HepG2 (cell line): ENCODE measurements around the gene COL5A2. TPM values are rescaled to one million over a fixed set of nuclear protein-coding genes. Genes with fewer than 3 reads are reported as not detected.

Experiments used
- ATAC-seq: fragments of 200-7000 bp; cut with Tn5 transposase; 3 replicates; pipeline ENCODE4 v1.9.1; 2020; ENCODE audit warnings: mild to moderate bottlenecking, moderate library complexity
- BruUV-seq: library from RNA; stranded (reverse); fragments of 400-500 nt; replicated peaks from 2 replicates; lab custom pipeline; 2021; lab: Mats Ljungman, UMichigan
- CTCF ChIA-PET: fragments of 300-600 bp; formaldehyde crosslinking; extraction: SDS; loops from one replicate; lab custom pipeline; 2021; ENCODE audit warnings: low total read pairs, inconsistent platforms, low intra/inter-chr PET ratio; lab: Yijun Ruan, JAX
- POLR2A ChIA-PET: fragments of 350-600 bp; sonication (Branson Sonifier 250); formaldehyde crosslinking; loops from one replicate; lab custom pipeline; 2020; ENCODE audit warnings: antibody characterized with exemption, inconsistent platforms; lab: Yijun Ruan, JAX
- DNase-seq: peaks from one replicate; pipeline ENCODE4 v3.0.0-alpha.2; 2015; ENCODE audit warnings: low spot score
- FAIRE-seq: peaks from 3 replicates; lab custom pipeline; 2011; peaks lifted over from hg19 to GRCh38; lab: Jason Lieb, UNC
- H2AFZ ChIP-seq: one replicate; pipeline ENCODE4 v1.6.1; 2011; ENCODE audit warnings: low read length, inconsistent platforms
- H3K27ac ChIP-seq: fragments of 300-600 bp; 3 replicates; pipeline ENCODE4 v1.8.0; 2011; ENCODE audit warnings: mixed run types, mild to moderate bottlenecking, mixed read lengths, low read length, inconsistent platforms; ENCODE audit not compliant: insufficient read depth; ENCODE audit errors: extremely low read length
- H3K27me3 ChIP-seq, 2 experiments: fragments of 200-600 bp in 1 of 2; 2 replicates in 1 of 2; 3 replicates in 1 of 2; pipeline versions ENCODE4 v1.6.0 to v1.8.0; 2011; ENCODE audit warnings: low read length in 2 of 2, mild to moderate bottlenecking in 2 of 2, moderate library complexity in 2 of 2, inconsistent platforms in 1 of 2; ENCODE audit not compliant: insufficient read depth in 2 of 2, control insufficient read depth in 1 of 2
- H3K36me3 ChIP-seq, 2 experiments: fragments of 200-600 bp in 1 of 2; replicated peaks in 1 of 2; 2 replicates in 1 of 2; 3 replicates in 1 of 2; pipeline versions ENCODE4 v1.5.1 to v1.8.0; 2011; ENCODE audit warnings: low read length in 2 of 2, inconsistent platforms in 1 of 2; ENCODE audit not compliant: insufficient read depth in 2 of 2, control insufficient read depth in 1 of 2
- H3K4me1 ChIP-seq: 2 replicates; pipeline ENCODE4 v1.5.1; 2012; ENCODE audit warnings: low read length, inconsistent platforms; ENCODE audit not compliant: insufficient read depth
- H3K4me2 ChIP-seq: 2 replicates; pipeline ENCODE4 v1.6.0; 2011; ENCODE audit warnings: low read depth, low read length, inconsistent platforms
- H3K4me3 ChIP-seq, 3 experiments: fragments of 200-600 bp in 1 of 3; sonication (generic), shearing (Covaris generic) in 1 of 3; replicated peaks in 1 of 3; 2 replicates each; pipeline ENCODE4 v1.5.1; 2011 to 2016; ENCODE audit warnings: low read length in 3 of 3, inconsistent platforms in 2 of 3, low read depth in 2 of 3, mild to moderate bottlenecking in 2 of 3, control low read depth in 1 of 3, mixed read lengths in 1 of 3; ENCODE audit not compliant: insufficient read depth in 1 of 3
- H3K79me2 ChIP-seq: one replicate; pipeline ENCODE4 v1.6.1; 2011; ENCODE audit warnings: low read length, inconsistent platforms; ENCODE audit not compliant: insufficient read depth
- H3K9ac ChIP-seq: 2 replicates; pipeline ENCODE4 v1.6.0; 2011; ENCODE audit warnings: mild to moderate bottlenecking, low read depth, low read length, inconsistent platforms; ENCODE audit not compliant: insufficient read depth
- H3K9me3 ChIP-seq: 2 replicates; pipeline ENCODE4 v1.5.1; 2012; ENCODE audit warnings: mild to moderate bottlenecking, low read length
- H4K20me1 ChIP-seq: 2 replicates; pipeline ENCODE4 v1.6.0; 2011; ENCODE audit warnings: inconsistent platforms, mild to moderate bottlenecking, low read length, moderate library complexity; ENCODE audit not compliant: insufficient read depth
- GATAD2A ChIP-seq: IDR thresholded peaks from 2 replicates; pipeline ENCODE4 v1.6.1; 2016
- MAFG ChIP-seq: sonication (generic); formaldehyde crosslinking; IDR thresholded peaks from 2 replicates; pipeline ENCODE4 v1.5.1; 2020; ENCODE audit warnings: mild to moderate bottlenecking, missing genetic modification reagents
- ZFP36L2 ChIP-seq: sonication (generic); formaldehyde crosslinking; IDR thresholded peaks from 2 replicates; pipeline ENCODE4 v1.4.0; 2020; ENCODE audit warnings: missing genetic modification reagents
- ZFP90 ChIP-seq: sonication (generic); formaldehyde crosslinking; IDR thresholded peaks from 2 replicates; pipeline ENCODE4 v1.8.0; 2022; ENCODE audit warnings: missing genetic modification reagents, mild to moderate bottlenecking, inconsistent platforms, borderline replicate concordance
- ZNF292 ChIP-seq: sonication (generic); formaldehyde crosslinking; IDR thresholded peaks from 2 replicates; pipeline ENCODE4 v1.8.1; 2022; ENCODE audit warnings: mild to moderate bottlenecking, low read depth, missing genetic modification reagents, borderline replicate concordance
- ZNF441 ChIP-seq: sonication (generic); formaldehyde crosslinking; IDR thresholded peaks from 2 replicates; pipeline ENCODE4 v1.7.0; 2021; ENCODE audit warnings: missing genetic modification reagents, borderline replicate concordance
- ZNF878 ChIP-seq: sonication (generic); formaldehyde crosslinking; IDR thresholded peaks from 2 replicates; pipeline ENCODE4 v1.8.1; 2023; ENCODE audit warnings: mild to moderate bottlenecking, missing genetic modification reagents, moderate library complexity
- WGBS: methylation state at CpG from one replicate; pipeline ENCODE4 v1.1.6; 2017; ENCODE audit warnings: low lambda C conversion rate; 5-methylcytosine and 5-hydroxymethylcytosine counted together
- in situ Hi-C: cut with HindIII; loops from 2 replicates; pipeline ENCODE4 v1.10.0; 2017; ENCODE audit warnings: low pct_unique_long_range_greater_than_20kb; ENCODE audit not compliant: extremely low pct_ligation_motif_present
- intact Hi-C: fragments of 100-400 bp; cut with micrococcal nuclease; formaldehyde crosslinking; loops from one replicate; pipeline ENCODE4 v1.10.0; 2022; ENCODE audit not compliant: unreplicated experiment
- polyA plus RNA-seq, 8 experiments: library from polyadenylated mRNA; depleted of rRNA in 3 of 8; stranded (reverse) in 7 of 8; unstranded in 1 of 8; fragments of >200 nt; fragmentation: Illumina TruSeq in 4 of 8; extraction: Trizol in 4 of 8; gene quantifications; 2 replicates each; pipeline versions ENCODE4 v1.2.1 to v1.2.3, GENCODE V29; 2011 to 2016; ENCODE audit warnings: low read depth in 4 of 8, missing spikeins in 1 of 8, mixed read lengths in 1 of 8; ENCODE audit not compliant: insufficient read depth in 1 of 8
- total RNA-seq, 5 experiments: library from RNA; depleted of rRNA; stranded (reverse); fragments of >200 nt; fragmentation: Illumina TruSeq; extraction: Trizol; gene quantifications; 2 replicates each; pipeline ENCODE4 v1.2.3, GENCODE V29; 2016; ENCODE audit warnings: low read depth in 1 of 5
- TF ChIP-seq, protein P1 (sequence below): sonication (generic); formaldehyde crosslinking; IDR thresholded peaks from 2 replicates; pipeline ENCODE4 v1.4.0; 2020; ENCODE audit warnings: missing genetic modification reagents, borderline replicate concordance
- TF ChIP-seq, protein P2 (sequence below): sonication (generic); formaldehyde crosslinking; IDR thresholded peaks from 2 replicates; pipeline ENCODE4 v1.4.0; 2020; ENCODE audit warnings: missing genetic modification reagents

The COL5A2 gene
- total and polyA plus RNA-seq, 2 of the 13 experiments (the other 11 are each of a cell fraction or from before 2014, with no cell fraction given): 0.83 to 1.5 TPM

DNA sequence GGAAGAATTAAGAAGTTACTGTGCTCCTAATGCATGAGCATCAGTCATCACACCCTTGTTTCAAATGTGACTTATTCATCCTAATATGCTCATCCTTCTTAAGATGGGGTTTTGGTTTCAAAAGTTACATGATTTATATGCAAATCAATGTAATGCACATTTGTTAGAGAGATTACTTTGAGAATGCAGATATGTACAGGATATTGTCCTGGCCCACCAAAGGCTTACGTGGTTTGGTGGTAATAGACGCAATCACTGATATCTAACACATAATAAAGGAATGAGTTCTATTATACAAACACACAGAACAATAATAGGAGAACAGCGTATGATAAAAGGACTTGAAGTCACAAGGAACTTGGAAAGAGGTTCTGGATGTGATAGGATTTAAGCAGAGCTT is 11.1 kb upstream of the COL5A2 start:
- Histone ChIP-seq H3K9me3 (no peaks in the 10 kb centered on the region), H3K9ac (no peak overlapping the region), H3K79me2 (no peaks in the 10 kb centered on the region), H3K4me1 (no peaks in the 10 kb centered on the region), H2AFZ (no peak overlapping the region), H4K20me1 (no peaks in the 10 kb centered on the region), H3K27ac (no peak overlapping the region), H3K36me3 (no peaks in the 10 kb centered on the region), H3K4me2 (no peak overlapping the region), H3K4me3 (no peak overlapping the region), H3K27me3 (no peaks in the 10 kb centered on the region)
- no TSS peak for BruUV-seq
- WGBS: 45% methylated on average over 3 of the region's 3 CpGs
- ChIA-PET CTCF (no interaction called here), POLR2A (no interaction called here)
- no peak for FAIRE-seq
- intact Hi-C loops: no loop called here
- ATAC-seq: no peak
- in situ Hi-C loops: no loop called here
- TF ChIP-seq ZNF878 (CRISPR knock-in tag): no peak
- TF ChIP-seq, protein P1, sequence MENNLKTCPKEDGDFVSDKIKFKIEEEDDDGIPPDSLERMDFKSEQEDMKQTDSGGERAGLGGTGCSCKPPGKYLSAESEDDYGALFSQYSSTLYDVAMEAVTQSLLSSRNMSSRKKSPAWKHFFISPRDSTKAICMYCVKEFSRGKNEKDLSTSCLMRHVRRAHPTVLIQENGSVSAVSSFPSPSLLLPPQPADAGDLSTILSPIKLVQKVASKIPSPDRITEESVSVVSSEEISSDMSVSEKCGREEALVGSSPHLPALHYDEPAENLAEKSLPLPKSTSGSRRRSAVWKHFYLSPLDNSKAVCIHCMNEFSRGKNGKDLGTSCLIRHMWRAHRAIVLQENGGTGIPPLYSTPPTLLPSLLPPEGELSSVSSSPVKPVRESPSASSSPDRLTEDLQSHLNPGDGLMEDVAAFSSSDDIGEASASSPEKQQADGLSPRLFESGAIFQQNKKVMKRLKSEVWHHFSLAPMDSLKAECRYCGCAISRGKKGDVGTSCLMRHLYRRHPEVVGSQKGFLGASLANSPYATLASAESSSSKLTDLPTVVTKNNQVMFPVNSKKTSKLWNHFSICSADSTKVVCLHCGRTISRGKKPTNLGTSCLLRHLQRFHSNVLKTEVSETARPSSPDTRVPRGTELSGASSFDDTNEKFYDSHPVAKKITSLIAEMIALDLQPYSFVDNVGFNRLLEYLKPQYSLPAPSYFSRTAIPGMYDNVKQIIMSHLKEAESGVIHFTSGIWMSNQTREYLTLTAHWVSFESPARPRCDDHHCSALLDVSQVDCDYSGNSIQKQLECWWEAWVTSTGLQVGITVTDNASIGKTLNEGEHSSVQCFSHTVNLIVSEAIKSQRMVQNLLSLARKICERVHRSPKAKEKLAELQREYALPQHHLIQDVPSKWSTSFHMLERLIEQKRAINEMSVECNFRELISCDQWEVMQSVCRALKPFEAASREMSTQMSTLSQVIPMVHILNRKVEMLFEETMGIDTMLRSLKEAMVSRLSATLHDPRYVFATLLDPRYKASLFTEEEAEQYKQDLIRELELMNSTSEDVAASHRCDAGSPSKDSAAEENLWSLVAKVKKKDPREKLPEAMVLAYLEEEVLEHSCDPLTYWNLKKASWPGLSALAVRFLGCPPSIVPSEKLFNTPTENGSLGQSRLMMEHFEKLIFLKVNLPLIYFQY: no peak
- no peak for TF ChIP-seq MAFG (CRISPR knock-in tag)
- DNase-seq: no peak

DNA sequence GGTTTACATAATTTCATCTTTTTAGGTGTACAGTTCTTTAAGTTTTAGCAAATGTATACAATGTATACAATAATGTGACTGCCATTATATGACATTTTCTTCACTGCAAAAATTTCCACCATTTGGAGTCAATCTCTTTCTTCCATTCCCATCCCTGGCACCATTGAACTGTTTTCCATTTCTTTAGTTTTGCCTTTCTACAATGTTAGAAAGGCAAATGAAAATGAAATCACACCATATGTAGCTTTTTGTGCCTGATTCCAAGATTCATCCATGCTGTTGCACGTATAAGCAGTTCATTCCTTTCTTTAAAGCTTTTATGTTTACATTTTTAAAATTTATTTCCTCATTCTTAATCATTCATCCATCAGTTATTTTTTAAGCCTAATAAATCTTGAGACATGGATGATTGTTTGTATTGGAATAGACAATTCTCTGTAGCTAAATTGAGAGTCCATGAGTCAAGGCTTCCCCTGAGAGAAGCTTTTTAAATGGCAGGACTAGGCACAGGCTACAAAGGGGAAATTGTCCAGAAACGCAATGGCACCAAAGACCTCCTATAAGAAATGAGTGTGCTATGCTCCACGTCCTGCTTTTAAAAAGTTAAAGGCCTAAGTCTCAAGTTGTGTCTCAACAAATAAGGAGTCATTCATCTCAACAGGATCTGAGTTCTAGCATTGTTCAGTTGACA is 8.7 kb upstream of the COL5A2 start:
- FAIRE-seq: no peak
- H4K20me1 ChIP-seq: no peaks in the 10 kb centered on the region
- H3K27ac ChIP-seq: no peak overlapping the region
- intact Hi-C loops: no loop called here
- no peak for ATAC-seq
- no peaks in the 10 kb centered on the region for H3K4me1 ChIP-seq
- in situ Hi-C loops: no loop called here
- BruUV-seq: no TSS peak
- H3K4me2 ChIP-seq: no peak overlapping the region
- DNase-seq: no peak
- no peak overlapping the region for H2AFZ ChIP-seq
- no peak overlapping the region for H3K9ac ChIP-seq
- CTCF ChIA-PET: no interaction called here
- no peaks in the 10 kb centered on the region for H3K9me3 ChIP-seq
- H3K36me3 ChIP-seq: no peaks in the 10 kb centered on the region
- no peak overlapping the region for H3K4me3 ChIP-seq
- H3K27me3 ChIP-seq: no peaks in the 10 kb centered on the region
- WGBS: 40% methylated on average over 3 of the region's 3 CpGs
- POLR2A ChIA-PET: no interaction called here
- no peaks in the 10 kb centered on the region for H3K79me2 ChIP-seq
- no peak for TF ChIP-seq ZNF292 (CRISPR knock-in tag)
- no peak for TF ChIP-seq ZNF441 (CRISPR knock-in tag)
- TF ChIP-seq ZFP90 (CRISPR knock-in tag): no peak
- no peak for TF ChIP-seq GATAD2A
- no peak for TF ChIP-seq ZFP36L2 (CRISPR knock-in tag)
- TF ChIP-seq, protein P2, sequence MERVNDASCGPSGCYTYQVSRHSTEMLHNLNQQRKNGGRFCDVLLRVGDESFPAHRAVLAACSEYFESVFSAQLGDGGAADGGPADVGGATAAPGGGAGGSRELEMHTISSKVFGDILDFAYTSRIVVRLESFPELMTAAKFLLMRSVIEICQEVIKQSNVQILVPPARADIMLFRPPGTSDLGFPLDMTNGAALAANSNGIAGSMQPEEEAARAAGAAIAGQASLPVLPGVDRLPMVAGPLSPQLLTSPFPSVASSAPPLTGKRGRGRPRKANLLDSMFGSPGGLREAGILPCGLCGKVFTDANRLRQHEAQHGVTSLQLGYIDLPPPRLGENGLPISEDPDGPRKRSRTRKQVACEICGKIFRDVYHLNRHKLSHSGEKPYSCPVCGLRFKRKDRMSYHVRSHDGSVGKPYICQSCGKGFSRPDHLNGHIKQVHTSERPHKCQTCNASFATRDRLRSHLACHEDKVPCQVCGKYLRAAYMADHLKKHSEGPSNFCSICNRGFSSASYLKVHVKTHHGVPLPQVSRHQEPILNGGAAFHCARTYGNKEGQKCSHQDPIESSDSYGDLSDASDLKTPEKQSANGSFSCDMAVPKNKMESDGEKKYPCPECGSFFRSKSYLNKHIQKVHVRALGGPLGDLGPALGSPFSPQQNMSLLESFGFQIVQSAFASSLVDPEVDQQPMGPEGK (CRISPR knock-in tag): no peak
